AG08395 (cell line): ENCODE results near the gene PYGM.

Experiments used
- DNase-seq: peaks from one replicate; pipeline ENCODE4 v3.0.0; 2012; ENCODE audit warnings: mixed read lengths, low spot score

Gene PYGM

DNA sequence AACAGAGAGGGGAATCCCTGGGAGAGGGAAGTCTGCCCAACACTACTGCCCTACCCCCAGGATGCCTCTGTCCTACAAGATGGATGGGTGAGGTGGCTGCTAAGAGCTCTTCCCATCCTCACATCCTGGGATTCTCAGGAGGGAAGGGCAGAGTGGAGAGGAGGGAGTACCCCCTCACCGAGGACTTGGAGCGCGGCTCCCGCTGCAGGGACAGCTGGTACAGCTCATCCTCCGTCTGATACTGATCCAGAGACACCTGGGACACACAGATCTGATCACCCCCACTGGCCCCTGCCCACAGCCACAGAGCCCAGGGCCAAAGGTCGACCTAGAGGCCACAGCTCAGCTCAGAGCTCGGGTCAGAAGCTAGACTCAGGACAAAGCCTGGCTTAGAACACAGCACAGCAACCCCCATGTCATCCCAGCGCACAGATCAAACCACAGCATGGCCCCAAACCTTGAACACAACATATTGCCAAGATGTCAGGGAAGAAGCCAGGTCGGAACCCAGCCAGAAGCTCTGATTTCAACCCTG is 24.0 kb downstream of the PYGM start:
- DNase-seq = no peak

DNA sequence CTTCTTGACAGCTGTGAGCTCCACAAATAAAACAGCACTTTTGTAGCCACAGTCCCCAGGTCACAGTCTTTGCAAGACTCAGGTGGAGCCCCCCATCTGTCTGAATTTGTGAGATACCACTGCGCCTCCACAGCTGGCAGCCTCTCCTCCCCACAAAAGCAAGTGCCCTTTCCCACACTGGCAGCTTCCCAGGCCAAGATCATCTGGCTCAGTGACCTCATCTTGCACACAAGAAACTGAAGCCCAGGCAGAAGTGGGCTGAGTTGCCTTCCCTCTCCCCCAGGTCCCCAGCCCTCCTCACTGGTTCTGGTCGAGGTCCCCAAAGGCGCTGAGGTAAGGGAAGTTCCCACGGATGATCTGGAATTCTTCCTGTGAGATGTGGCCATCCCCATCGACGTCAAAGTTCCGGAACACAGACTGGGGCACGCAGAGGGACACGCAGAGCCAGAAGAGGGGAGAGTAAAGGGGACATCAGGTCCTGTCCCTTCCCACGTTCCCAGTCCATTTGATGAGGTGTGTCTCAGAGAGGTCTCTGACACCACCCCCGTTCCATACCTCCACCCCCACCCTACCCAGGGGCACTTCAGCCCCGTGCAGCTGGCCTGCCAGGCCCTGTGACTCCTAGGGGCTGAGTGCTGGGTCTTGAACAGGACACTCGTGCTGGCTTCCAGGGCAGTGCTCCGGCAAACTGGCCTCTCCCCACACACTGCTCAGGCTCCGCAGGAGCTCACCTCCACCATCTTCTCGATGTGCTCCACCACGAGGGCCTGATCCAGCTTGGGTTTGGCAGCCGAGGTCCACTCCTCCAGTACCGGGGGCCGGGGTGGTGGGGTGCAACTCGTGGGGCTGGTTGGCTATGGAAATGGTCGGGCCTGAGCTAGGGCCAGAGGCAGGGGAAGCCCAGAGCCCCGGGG is 24.7 kb downstream of the PYGM start:
- no peak for DNase-seq

DNA sequence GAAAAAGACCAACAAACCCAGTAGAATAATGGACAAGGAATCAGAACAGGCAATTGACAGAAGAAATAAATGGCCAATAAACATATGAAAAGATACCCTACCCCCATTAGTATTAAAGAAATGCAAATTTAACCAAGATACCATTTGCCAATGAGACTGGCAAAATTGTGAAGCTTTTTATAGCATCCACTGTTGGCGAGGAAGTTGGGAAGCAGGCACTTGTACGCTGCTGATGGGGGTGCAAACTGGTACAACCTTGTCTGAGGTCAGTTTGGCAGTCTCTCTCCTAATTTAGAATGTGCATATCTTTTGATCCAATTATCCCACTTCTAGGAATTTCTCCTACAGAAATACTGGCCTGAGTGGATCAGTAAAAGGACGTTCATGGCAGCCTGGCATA is 28.2 kb downstream of the PYGM start:
- no peak for DNase-seq

DNA sequence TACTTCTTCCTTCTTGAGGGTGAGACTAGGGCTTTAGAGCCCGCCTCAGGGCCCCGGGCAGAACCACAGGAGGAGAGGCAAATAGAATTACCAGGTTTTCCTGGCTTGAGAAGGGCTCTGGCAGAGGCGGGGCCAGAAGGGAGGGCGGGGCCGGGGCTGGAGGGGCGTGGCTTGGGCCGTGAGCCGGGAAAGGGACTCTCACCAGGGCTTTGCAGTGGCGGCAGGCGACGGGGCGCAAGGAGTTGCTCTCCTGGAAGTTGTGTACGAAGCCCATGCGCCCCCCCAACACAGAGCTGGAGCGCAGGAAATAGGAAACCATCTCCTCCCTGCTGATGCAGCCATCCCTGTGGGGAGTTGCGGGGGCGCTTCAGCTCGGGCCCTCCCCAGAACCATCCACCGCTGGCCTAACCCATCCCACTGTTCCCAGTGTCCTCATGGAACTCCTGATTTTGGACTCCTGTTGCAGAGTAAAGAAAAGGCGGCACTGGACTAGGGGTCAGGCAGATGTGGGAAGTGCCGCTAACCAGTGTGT is 29.9 kb downstream of the PYGM start:
- peak; percentile 53 for DNase-seq

DNA sequence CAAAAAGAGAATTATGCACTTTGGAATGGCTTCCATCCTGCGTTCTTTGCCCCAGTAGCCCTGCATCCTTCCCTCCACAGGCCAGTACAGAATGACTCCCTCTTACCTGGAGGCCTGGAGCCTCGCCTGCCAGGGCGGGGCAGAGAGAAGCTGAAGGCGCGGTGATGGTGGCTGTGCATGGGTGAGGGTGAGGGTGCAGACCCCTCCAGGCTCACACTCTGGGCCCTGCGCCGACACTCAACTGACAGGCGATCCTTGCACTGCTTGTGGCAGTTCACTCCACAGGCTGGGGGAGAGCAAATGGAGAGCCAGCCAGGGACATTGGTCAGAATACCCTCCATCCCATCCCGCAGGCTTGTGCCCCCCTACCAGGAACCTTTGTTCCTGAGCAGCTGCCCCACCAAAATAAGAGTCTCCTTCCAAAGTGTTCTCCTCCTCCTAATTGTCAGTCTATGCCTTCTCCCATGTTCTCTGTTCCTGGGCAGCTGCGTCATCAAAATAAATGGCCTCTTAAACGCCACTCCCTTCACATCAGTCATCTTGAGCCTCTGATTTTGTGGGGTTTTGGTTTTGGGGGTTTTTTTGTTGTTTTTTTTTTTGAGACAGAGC is 30.9 kb downstream of the PYGM start:
- DNase-seq = no peak

DNA sequence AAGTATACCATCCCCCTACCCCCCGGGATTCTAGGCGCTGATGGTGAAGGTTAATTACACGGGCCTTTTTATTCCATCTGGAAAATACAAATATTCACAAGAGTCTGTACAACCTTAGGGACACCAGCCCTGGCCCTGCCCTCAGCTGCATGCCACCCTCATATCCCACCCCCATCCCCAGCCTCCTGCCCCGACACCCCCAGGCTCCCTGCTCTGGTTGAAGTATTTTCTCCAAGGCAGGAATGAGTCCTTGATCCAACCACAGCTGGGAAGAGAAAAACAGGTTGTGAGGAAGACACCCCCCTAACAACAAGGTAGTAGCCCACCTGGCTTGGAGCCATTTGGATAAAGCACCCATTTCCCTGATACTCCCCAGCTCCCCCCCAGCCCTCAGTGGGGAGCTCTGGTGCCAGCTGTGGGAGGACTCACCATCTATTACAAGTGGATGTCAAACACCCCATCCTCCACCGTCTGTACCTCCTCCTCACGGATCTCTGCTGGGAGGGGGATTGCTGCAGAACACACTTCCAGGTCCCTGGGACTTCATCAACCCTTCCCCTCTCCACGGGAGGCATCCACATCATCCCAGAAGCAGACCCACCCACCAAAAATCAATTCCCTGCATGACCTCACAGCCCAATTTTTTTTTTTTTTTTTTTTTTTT is 32.8 kb downstream of the PYGM start:
- DNase-seq = no peak

DNA sequence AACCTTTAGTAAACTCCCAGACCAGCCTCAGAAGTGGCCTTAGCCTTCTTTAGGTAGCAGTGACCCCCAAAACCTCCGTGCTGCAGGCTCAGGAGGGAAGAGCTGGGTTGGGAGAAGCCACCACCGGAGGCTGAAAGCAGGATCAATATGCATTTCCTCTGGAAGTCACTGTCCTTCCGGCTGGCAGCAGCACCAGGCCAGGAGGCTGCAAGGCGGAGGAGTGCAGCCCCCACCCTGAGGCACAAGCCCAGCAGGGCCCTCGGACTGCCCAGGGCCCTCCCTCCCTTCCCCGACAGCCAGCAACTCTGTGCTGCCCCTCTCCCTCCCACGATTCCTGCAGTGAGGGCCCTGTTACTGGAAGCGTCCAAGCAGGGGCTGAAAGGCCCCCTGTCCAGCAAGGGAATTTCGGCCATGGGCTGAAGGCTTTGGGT is 33.5 kb downstream of the PYGM start:
- DNase-seq = no peak

DNA sequence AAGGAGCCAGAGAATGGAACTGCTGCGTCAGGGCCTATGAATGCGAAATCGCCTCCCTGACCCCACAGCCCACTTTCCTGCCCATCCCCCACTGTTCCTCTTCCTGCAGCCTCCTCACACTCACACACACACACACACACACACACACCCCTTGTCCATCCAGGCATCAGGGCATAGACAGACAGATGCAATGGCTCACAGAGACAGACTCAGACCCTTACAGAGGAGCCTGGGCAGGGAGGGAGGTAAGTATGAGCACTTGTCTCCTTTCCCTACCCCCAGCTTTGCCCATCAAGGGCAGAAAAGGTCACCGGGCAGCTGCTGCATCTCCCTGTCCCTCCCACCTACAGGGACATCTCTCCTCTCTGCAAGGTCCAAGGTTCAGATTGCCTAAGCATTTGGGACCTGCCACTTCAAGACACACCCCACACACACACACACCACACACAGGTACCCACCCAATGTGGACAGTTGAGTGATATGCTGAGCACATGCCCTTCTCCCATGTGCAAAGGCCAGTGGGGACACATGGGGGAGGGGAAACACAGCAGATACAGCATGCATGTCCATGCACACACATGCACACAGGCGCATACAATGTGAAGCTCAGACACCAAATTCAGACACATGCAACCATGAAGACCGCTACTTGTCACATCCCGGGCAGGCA is 34.8 kb downstream of the PYGM start:
- DNase-seq = no peak

DNA sequence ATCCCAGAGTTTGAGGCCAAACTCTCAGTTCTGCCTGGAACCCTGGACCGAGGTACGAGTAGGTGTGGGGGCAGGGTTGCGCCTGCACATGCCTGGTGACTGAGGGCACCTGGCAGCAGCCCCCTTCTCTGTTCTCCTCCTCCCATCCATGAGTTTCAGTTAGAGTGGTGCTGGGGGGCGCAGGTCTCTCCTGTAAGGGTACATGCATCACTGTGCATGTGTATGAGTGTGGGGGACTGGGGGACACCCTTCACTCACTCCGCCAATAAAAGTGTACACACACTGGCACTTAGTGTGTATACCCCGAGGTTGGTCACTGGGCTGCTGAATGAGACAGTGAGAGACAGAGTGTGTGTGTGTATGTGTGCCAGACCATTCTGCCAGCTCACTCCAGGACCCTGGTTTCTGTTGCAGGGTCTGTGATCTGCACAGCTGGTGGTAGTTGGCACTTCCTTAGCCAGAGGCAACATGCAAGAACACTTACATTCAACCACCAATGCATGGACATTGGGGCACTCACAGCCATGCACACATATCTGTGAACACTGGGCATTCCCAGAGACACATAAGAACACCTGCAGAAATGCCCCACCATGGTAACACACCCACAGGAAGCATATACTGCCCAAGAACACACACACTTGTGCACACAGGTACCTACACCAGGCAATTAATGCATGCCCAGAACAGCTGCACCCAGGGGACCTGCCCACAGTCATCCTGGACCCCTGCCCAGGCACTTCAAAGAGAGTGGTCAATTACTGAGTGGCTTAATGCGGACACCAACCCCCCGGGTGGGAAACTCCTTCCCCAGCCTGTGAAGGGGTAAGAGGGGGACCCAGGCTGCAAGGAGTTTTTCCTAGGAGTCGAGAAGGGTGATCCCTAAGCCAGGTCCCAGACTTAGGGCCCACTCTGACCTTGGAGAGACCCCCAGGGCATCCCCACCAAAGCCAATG is 35.6 kb downstream of the PYGM start:
- DNase-seq = no peak

DNA sequence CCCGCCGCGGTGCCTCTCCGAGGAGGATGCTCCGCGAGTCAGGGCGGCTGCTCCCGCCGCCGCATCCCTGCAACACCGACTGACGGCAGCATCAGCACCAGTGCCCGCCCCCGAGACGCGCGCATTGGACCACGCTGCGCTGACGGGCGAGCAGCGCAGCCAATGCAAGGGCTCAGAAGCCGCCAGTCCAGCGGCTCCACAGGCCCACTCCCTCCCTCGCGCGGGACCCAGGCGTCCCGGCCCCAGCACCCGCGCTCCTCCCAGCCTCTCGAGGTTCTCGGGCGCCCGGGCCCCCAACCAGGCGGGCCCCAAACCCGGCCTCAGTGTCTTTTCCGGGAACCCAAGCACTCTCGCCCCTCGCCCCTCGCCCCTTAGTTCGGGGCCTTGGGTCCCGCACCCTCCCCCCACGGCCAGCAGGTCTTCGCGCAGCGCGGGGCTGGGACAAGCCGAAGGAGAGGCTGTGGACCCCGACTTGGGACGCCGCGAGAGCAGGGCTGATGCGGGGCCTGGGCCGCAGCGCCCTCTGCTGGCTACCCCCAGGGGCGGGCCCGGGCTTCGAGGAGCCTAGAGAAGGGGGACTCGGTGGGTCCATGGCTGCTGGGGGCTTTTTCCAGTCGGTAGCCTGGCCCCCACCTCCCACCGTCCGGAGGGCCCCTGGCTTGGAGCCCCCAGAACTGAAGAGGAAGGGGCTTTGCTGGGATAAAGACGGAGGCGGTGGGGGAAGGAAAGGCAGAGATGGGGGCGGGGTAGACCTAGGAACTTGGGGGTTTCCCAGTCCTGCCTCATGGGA is 36.5 kb downstream of the PYGM start, which contains the start of gene NRXN2:
Gene NRXN2, minus strand, starts transcription at position 81 of the 790 bp plus-strand sequence. CDS start 9,498 bp downstream, outside the sequence.
- DNase-seq = peak; percentile 97

DNA sequence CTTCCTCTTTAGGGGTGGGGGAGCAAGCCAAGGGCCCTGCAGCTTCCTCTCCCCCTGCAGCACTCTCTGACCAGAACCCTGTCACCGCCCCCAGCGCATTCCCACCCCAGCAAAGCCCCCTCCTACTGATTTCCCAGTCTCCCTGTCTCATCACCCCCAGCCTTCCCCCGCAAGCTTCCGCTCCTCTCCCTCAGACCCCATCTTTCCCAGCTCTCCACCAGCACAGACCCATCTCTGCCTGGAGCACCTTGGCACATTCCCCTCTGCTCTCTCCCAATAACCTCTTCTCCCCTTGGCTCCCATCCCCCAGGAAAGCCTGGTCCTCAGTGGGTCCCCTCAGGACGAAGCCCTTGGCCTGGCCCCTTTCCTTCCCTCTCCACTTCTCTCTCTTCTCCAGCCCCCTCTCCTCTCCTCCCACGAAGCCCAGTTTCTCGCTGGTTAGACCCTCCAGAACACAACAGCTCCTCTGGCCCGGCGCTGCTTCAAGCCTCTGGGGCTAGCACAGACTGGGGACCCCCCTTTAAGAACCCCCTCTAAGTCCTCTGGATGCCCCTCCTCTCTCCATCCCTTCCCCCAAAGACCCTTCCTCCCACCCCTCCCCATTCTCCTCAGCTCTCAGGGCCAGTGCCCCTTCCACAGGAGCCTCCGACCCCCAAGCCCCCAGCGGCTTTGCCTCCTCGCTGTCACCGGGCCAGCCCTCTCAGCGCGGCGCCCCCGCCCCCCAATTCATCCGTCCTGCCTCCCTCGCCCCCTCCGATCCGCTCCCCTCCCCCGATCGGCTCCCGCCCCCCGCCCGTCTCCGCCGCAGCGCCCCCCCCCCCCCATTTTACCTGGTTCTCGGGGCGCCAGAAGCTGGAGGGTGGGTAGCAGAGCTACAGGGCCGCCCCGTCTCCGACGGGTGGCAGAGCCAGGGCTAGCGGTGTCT is 37.4 kb downstream of the PYGM start:
- no peak for DNase-seq

DNA sequence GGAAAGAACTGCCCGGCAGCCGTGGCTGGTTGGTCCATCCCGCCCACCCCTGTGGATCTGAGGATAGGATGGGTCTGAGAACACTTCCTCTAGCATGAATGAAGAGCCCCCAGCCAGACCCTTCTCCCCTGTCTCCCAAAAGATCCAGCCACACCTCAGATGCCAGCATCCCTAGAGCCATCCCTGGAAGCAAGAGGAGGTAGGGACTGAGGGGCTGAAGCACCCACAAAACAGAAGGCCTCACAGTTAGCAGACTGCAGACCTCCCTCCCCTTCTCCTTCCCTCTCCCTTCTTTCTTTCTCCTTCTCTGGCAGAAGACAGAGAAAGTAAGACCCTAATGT is 38.4 kb downstream of the PYGM start:
- DNase-seq = no peak

DNA sequence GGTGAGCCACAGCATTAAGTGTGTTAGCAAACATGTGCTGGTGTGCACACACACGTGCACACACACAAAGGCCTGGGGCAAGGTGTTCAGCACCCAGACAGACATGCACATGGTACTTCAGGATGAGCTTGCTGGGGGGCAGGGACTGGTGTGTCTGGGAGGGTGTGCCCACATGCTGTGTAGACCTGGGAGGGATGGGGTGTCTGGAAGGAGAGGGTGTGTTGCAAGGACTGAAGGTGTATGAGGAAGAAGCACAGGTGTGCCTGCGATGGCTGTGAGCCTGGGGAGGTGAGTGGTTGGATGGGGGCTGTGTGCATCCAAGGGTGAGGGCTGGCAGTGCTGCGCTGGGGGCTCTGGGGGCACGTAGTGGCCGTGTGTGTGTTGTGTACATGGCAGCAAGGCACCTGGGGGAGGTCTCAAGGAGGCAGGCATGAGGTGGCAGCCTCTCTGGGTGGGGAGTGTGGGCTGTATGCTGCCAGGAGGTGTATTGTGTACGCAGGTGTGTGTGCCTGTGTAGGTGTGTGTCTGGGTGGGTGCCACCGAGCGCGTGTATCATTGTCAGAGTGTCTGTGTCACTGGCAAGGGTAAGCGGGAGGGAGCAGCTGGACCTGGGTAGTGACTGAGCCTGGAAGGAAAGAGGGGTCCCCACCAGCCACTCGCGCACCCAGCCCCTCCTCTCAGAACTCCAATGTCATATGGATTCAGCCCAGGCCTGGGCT is 39.0 kb downstream of the PYGM start:
- no peak for DNase-seq

DNA sequence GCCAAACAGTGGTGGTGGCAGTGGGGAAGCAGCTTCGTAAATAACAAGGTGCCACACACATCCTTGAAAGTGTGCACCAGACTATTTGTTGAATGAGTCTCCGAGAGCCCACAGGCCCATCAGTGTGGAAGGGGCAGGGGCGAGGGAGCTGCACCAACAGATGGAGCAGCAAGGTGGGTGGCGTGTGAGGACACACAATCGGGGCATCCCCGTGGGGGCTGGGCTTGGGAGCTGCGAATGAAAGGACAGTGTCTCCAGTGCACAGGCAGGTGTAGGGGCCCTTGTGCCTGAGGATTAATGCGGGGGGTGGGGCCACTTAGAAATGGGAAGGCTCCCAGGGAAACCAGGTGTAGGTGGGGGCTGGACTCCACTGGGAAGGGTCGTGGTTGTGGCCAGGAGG is 39.6 kb downstream of the PYGM start:
- DNase-seq = no peak

DNA sequence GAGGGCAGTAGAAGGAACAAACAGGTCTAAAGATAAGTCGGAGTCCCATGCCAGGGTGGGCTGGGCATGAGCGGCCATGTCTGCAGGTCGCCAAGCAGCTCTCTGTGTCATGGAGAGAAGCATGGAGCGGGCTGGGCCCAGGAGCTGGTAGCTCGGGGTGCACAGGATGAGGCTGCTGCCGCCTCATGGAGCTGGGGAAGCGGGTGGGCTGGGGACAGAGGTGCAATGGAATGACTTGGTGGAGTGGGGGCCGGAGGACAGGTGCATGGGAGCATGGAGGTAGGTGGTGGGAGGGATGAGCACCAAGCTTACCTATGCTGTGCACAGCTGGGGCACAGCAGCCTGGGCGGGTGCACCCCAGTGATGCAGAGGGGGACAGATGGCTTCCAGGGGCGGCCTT is 40.4 kb downstream of the PYGM start:
- DNase-seq = no peak

DNA sequence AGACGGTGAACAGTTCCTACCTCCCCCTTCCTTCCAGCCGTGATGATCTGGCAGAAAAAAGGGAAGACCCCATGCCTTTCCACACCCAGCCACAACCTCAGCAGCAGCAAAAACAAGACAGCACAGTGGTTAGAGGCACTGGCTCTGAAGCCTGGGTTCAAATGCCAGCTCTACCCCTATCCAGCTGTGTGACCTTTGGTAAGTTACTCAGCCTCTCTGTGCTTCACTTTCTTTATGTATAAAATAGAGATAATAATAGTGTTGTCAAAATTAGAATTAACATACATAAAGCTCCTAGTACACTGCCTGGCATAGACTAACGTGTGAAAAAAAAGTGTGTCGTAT is 41.0 kb downstream of the PYGM start:
- DNase-seq = no peak

DNA sequence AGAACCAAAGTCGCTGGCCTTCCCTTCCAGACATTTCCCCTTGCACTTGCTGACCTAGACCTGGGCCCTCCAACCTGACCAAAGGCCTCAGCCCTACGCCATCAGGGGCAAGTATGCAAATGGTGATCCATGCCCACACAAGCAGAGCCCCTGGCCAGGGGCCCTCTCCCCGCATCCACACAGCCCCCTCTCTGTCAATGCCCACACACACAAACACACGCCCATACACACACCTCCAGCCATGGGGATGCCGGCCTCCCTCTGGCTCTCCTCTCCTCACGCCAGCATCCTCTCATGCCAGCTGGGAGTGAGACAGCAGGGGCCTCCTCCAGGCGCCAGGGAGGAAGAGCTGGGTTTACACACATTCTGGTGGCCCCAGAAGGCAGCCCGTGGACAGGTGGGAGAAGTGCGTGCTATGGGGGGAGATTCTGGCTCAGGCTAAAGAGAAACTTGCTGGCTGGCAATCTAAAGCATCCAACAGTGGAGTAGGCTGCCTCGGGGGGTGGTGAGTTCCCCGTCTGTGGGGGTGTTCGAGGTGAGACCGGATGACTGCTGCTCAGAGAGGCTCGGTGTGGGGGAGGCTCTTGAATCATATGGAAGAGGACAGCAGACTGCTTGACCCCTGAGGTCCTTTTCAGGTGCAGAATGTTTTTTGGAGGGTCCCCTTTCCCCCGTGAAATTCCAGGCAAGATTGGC is 41.5 kb downstream of the PYGM start:
- no peak for DNase-seq

DNA sequence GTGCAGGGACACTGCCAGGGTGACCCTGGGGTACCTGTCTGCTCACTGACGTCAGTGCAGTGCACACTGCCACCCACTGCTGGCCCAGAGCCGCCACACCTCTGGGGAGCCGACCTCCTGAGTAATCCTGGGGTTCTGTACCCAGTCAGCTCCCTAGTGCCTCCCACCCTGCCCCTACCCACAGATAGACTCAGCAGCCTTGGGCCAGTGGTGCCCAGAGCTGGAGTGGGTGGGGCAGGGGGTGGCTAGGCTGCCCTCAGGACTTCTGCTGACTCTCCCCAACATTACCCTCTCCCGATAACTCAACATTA is 42.6 kb downstream of the PYGM start:
- no peak for DNase-seq
